ENCODE measurements around the gene DTD1. TPM values are rescaled to one million over a fixed set of nuclear protein-coding genes. Genes with fewer than 3 reads are reported as not detected.

DTD1 gene
- total RNA-seq, 2 experiments from 2014 or later, result 27.6 to 43.0 TPM

DNA sequence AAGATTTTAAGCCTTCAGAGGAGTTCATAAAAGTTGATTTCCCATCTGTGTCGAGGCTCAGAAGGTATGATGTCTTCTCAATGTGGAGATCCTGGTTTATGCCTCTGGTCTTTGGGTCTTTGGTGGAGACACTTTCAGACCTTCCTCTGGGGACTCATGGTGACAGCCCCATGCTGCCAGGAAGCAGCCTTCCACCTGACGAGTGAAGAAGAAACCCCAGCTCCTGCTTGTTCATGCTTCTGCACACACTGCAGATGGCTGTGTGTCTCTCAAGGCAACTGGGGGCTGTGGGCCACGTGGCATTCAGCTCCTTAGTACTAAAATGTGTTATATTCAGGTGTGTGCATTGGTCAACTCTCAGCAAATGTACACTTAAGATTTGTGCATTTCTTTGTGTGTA is 220.9 kb downstream of the DTD1 start:
- no peaks in the 10 kb centered on the region for H3K9me3 ChIP-seq (ENCODE audit: low read length)

DNA sequence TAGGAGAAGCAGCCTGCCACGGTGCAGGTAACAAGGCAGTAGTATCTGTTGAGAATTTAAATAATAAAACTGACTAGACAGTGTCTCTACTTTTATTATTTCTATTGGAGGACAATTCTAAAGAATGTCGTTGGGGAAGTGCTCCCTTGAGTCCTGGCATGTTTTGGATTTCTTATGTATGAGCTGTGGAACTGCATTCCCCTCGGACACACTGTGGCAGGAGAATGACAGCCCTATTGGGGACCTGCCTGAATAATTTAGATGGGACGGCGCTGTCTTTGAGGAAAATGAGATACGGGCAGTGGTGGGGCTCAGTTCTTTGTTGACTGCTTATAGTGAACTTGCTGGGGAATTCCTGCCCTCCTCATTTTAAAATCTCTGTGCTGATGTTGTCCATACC is 223.3 kb downstream of the DTD1 start:
- H3K9me2 ChIP-seq (ENCODE audit: insufficient read depth, low read length), result no peaks in the 10 kb centered on the region
- H4K20me1 ChIP-seq (ENCODE audit: insufficient read depth, low read length), result no peaks in the 10 kb centered on the region
- intact Hi-C loops (cut with micrococcal nuclease; ENCODE audit: unreplicated experiment), result no loop called here
- H3K4me1 ChIP-seq (ENCODE audit: insufficient read depth, low read length, poor library complexity, severe bottlenecking), result no peaks in the 10 kb centered on the region
- DNase-seq (ENCODE audit: low spot score), result no peak
- no peak overlapping the region for H3K27ac ChIP-seq (ENCODE audit: low read depth, low read length, poor library complexity, severe bottlenecking)
- POLR2A ChIA-PET, result interaction anchor here (1.1 kb wide), 1 partner anchor 134 kb away, joined by 3 read pairs; no protein-coding TSS in a partner anchor
- TF ChIP-seq, protein P1, sequence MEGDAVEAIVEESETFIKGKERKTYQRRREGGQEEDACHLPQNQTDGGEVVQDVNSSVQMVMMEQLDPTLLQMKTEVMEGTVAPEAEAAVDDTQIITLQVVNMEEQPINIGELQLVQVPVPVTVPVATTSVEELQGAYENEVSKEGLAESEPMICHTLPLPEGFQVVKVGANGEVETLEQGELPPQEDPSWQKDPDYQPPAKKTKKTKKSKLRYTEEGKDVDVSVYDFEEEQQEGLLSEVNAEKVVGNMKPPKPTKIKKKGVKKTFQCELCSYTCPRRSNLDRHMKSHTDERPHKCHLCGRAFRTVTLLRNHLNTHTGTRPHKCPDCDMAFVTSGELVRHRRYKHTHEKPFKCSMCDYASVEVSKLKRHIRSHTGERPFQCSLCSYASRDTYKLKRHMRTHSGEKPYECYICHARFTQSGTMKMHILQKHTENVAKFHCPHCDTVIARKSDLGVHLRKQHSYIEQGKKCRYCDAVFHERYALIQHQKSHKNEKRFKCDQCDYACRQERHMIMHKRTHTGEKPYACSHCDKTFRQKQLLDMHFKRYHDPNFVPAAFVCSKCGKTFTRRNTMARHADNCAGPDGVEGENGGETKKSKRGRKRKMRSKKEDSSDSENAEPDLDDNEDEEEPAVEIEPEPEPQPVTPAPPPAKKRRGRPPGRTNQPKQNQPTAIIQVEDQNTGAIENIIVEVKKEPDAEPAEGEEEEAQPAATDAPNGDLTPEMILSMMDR (conservative IDR thresholded peaks at IDR 0.05; ENCODE audit: low read length), result no peak
- no peak for TF ChIP-seq EZH2phosphoT487 (IDR thresholded peaks at IDR 0.05; ENCODE audit: borderline replicate concordance, low read depth, low read length)
- H3K79me2 ChIP-seq (ENCODE audit: insufficient read depth, low read depth, low read length), result no peaks in the 10 kb centered on the region
- no peak overlapping the region for H3K4me2 ChIP-seq (ENCODE audit: low read length)
- no peaks in the 10 kb centered on the region for H3K36me3 ChIP-seq (ENCODE audit: insufficient read depth, low read length)
- no peaks in the 10 kb centered on the region for H3K9me3 ChIP-seq (ENCODE audit: low read length)
- CTCF ChIA-PET (ENCODE audit: unreplicated experiment), result no interaction called here
- no TSS peak for BruUV-seq (replicated peaks)
- H2AFZ ChIP-seq (ENCODE audit: low read length), result no peak overlapping the region
- no peak overlapping the region for H3K4me3 ChIP-seq (ENCODE audit: low read depth, low read length, poor library complexity, severe bottlenecking)

More for the DNA sequence above, 220.9 kb downstream of the DTD1 start:
- H3K9me2 ChIP-seq (ENCODE audit: insufficient read depth, low read length), result no peaks in the 10 kb centered on the region
- no peak overlapping the region for H2AFZ ChIP-seq (ENCODE audit: low read length)
- CTCF ChIA-PET (ENCODE audit: unreplicated experiment), result no interaction called here
- POLR2A ChIA-PET, result interaction anchor here (1.2 kb wide), 1 partner anchor 15 kb away, joined by 3 read pairs; no protein-coding TSS in a partner anchor
- DNase-seq (ENCODE audit: low spot score), result peak; percentile 22
- no peak overlapping the region for H3K27ac ChIP-seq (ENCODE audit: low read depth, low read length, poor library complexity, severe bottlenecking)
- H4K20me1 ChIP-seq (ENCODE audit: insufficient read depth, low read length), result no peaks in the 10 kb centered on the region
- intact Hi-C loops (cut with micrococcal nuclease; ENCODE audit: unreplicated experiment), result no loop called here
- no peak overlapping the region for H3K4me2 ChIP-seq (ENCODE audit: low read length)
- no peak overlapping the region for H3K4me3 ChIP-seq (ENCODE audit: low read depth, low read length, poor library complexity, severe bottlenecking)
- H3K4me1 ChIP-seq (ENCODE audit: insufficient read depth, low read length, poor library complexity, severe bottlenecking), result no peaks in the 10 kb centered on the region
- TF ChIP-seq EZH2phosphoT487 (IDR thresholded peaks at IDR 0.05; ENCODE audit: borderline replicate concordance, low read depth, low read length), result no peak
- TF ChIP-seq, protein P1 (conservative IDR thresholded peaks at IDR 0.05; ENCODE audit: low read length), result no peak
- H3K36me3 ChIP-seq (ENCODE audit: insufficient read depth, low read length), result no peaks in the 10 kb centered on the region
- BruUV-seq (replicated peaks), result no TSS peak
- H3K79me2 ChIP-seq (ENCODE audit: insufficient read depth, low read depth, low read length), result no peaks in the 10 kb centered on the region

DNA sequence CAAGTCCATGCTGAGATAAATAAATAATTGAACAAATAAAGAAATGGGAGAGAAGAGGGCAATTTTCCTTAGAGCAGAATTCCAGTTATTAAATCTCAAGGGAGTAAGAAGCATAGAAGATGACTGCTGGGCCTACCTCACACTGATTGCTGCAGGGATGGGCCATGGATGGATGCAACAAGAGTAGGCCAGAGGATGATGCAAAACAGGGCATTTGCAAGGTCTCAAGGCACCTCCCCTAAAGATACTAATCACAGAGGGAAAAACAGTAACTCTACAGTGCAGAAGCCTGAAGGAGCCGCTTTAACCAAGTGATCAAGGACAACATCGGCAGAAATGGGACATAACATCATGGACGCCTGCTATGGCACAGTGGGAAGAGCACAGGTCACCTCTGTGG is 224.1 kb downstream of the DTD1 start:
- TF ChIP-seq, protein P1 (conservative IDR thresholded peaks at IDR 0.05; ENCODE audit: low read length), result no peak
- no peak for TF ChIP-seq EZH2phosphoT487 (IDR thresholded peaks at IDR 0.05; ENCODE audit: borderline replicate concordance, low read depth, low read length)
- no peaks in the 10 kb centered on the region for H3K9me3 ChIP-seq (ENCODE audit: low read length)
- no peaks in the 10 kb centered on the region for H3K36me3 ChIP-seq (ENCODE audit: insufficient read depth, low read length)
- H3K27ac ChIP-seq (ENCODE audit: low read depth, low read length, poor library complexity, severe bottlenecking), result no peak overlapping the region
- H3K79me2 ChIP-seq (ENCODE audit: insufficient read depth, low read depth, low read length), result no peaks in the 10 kb centered on the region
- no peaks in the 10 kb centered on the region for H3K9me2 ChIP-seq (ENCODE audit: insufficient read depth, low read length)
- no peak overlapping the region for H2AFZ ChIP-seq (ENCODE audit: low read length)
- no peaks in the 10 kb centered on the region for H3K4me1 ChIP-seq (ENCODE audit: insufficient read depth, low read length, poor library complexity, severe bottlenecking)
- no TSS peak for BruUV-seq (replicated peaks)
- no peaks in the 10 kb centered on the region for H4K20me1 ChIP-seq (ENCODE audit: insufficient read depth, low read length)
- intact Hi-C loops (cut with micrococcal nuclease; ENCODE audit: unreplicated experiment), result no loop called here
- DNase-seq (ENCODE audit: low spot score), result no peak
- CTCF ChIA-PET (ENCODE audit: unreplicated experiment), result no interaction called here
- H3K4me3 ChIP-seq (ENCODE audit: low read depth, low read length, poor library complexity, severe bottlenecking), result no peak overlapping the region
- POLR2A ChIA-PET, result interaction anchor here (1.1 kb wide), 1 partner anchor 135 kb away, joined by 3 read pairs; no protein-coding TSS in a partner anchor
- H3K4me2 ChIP-seq (ENCODE audit: low read length), result no peak overlapping the region
